Measurements from ENCODE around the gene FGB.

DNA sequence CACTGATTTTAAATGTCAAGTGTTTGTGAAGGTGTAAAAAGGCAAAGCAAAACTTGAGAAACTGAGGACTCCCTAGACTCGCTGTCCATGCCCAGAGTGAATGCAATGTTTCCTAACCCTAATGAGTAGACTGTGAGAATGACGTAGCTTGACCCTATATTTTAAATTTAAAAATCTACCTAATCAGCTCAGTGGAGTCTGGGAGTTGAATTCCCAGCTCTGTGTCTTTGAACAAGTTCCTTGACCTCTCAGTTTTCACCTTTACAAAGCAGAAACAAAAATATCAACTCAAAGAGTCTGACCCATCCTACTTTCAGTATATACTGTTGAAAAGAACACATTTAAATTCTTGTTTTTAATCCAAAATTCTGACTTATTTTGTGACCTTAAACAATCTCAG, 25.4 kb downstream of the FGB start:
- TF ChIP-seq, protein P1, sequence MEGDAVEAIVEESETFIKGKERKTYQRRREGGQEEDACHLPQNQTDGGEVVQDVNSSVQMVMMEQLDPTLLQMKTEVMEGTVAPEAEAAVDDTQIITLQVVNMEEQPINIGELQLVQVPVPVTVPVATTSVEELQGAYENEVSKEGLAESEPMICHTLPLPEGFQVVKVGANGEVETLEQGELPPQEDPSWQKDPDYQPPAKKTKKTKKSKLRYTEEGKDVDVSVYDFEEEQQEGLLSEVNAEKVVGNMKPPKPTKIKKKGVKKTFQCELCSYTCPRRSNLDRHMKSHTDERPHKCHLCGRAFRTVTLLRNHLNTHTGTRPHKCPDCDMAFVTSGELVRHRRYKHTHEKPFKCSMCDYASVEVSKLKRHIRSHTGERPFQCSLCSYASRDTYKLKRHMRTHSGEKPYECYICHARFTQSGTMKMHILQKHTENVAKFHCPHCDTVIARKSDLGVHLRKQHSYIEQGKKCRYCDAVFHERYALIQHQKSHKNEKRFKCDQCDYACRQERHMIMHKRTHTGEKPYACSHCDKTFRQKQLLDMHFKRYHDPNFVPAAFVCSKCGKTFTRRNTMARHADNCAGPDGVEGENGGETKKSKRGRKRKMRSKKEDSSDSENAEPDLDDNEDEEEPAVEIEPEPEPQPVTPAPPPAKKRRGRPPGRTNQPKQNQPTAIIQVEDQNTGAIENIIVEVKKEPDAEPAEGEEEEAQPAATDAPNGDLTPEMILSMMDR (IDR thresholded peaks at IDR 0.05) = no peak
- no peak for TF ChIP-seq POLR2A (IDR thresholded peaks at IDR 0.05)
